ENCODE data around the gene BRINP1. TPM values are rescaled to one million over a fixed set of nuclear protein-coding genes. Genes with fewer than 3 reads are reported as not detected.

BRINP1 gene
- total RNA-seq, 1 donor from 2014 or later = 14.0 TPM

DNA sequence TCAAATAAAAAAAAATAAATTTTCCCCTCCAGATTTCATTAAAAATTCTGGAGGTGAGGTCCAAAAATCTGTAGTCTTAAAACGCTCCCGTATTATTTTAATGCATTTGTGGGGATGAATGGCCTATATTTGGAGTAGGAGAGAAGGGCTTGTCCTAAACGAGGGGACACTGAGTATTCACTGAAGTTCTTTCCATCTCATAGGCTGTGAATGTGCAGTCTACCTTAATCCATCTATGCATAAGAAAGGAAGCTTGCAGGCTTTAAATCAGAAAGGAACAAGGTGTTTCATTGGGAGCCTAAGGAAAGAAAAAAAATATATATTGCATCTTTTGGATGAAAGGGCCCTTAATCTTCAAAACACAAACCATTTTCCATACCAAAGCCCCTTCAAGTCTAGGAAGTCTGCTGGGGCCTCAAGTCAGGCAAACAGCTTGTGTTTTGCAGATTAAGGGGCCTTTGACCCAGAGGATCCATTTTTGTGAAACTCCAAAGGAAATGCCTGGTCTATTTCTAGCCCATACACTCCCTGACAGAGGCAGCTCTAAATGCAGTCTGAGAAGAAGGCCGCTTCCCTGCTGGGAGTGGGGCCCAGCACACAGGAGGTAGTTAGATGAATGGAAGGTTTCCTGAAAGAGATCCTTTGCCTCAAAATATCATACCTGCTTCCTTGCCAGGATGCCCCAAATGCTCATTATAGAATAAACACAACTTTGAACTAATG lies 35.6 kb downstream of the BRINP1 start:
- Mint-ChIP-seq H3K27ac (ENCODE audit: unreplicated experiment) (no peak overlapping the region), H3K9me3 (ENCODE audit: unreplicated experiment) (peaks cover 3% of the 10 kb centered on the region), H3K4me3 (ENCODE audit: unreplicated experiment) (no peak overlapping the region), H3K36me3 (ENCODE audit: unreplicated experiment) (peaks cover 11% of the 10 kb centered on the region), H3K4me1 (ENCODE audit: low read depth, unreplicated experiment) (peaks cover 12% of the 10 kb centered on the region), H3K27me3 (ENCODE audit: unreplicated experiment) (peaks cover 3% of the 10 kb centered on the region)
- no peak for DNase-seq
- TF ChIP-seq, protein P1, sequence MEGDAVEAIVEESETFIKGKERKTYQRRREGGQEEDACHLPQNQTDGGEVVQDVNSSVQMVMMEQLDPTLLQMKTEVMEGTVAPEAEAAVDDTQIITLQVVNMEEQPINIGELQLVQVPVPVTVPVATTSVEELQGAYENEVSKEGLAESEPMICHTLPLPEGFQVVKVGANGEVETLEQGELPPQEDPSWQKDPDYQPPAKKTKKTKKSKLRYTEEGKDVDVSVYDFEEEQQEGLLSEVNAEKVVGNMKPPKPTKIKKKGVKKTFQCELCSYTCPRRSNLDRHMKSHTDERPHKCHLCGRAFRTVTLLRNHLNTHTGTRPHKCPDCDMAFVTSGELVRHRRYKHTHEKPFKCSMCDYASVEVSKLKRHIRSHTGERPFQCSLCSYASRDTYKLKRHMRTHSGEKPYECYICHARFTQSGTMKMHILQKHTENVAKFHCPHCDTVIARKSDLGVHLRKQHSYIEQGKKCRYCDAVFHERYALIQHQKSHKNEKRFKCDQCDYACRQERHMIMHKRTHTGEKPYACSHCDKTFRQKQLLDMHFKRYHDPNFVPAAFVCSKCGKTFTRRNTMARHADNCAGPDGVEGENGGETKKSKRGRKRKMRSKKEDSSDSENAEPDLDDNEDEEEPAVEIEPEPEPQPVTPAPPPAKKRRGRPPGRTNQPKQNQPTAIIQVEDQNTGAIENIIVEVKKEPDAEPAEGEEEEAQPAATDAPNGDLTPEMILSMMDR (IDR thresholded peaks at IDR 0.05; ENCODE audit: partially characterized antibody, unreplicated experiment) = no peak

DNA sequence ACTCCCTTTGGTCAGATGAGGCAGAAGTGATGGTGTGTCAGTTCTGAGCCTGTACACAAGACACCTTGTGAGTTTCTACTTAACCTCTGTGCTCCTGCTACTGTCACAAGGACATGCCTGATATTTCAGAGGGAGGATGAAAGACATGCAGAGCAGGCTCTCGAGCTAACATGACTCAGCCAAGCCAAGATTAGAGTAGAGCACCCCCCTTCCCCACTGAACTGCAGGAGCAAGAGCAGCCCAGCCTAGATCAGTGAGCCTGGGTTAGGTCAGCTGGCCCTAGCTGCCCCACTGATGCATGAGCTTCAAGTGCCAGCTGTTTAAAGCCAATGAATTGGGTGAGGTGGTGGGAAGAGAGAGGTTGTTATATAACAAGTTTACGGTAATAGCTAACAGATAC lies 36.7 kb downstream of the BRINP1 start:
- TF ChIP-seq, protein P1 (IDR thresholded peaks at IDR 0.05; ENCODE audit: partially characterized antibody, unreplicated experiment) = no peak
- Mint-ChIP-seq H3K4me1 (ENCODE audit: low read depth, unreplicated experiment) (peaks cover 12% of the 10 kb centered on the region), H3K27ac (ENCODE audit: unreplicated experiment) (no peak overlapping the region), H3K9me3 (ENCODE audit: unreplicated experiment) (peaks cover 5% of the 10 kb centered on the region), H3K27me3 (ENCODE audit: unreplicated experiment) (peaks cover 3% of the 10 kb centered on the region), H3K36me3 (ENCODE audit: unreplicated experiment) (peaks cover 13% of the 10 kb centered on the region), H3K4me3 (ENCODE audit: unreplicated experiment) (no peak overlapping the region)
- DNase-seq = no peak

DNA sequence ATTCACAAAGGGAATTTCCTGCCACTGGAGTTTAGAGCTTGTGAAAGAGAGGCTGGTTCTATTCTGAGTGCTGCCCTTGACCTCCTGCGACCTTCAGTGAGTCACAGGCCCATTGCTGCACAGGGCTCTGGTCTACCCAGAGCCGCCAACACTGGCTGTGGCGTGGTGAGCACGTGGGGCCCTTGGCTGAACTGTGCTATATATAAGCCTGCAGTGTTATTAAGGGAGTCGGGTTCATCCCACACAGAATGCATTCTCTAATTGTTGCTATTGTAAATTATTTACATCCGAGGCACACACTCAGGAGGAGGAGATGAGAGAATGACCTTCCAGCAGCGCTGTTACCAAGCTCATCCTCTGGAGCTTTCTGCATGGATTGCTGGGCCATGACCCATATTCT lies 47.1 kb downstream of the BRINP1 start:
- no peaks in the 10 kb centered on the region for H3K36me3 Mint-ChIP-seq (ENCODE audit: unreplicated experiment)
- no peak for DNase-seq
- H3K27me3 Mint-ChIP-seq (ENCODE audit: unreplicated experiment) = no peaks in the 10 kb centered on the region
- H3K4me1 Mint-ChIP-seq (ENCODE audit: low read depth, unreplicated experiment) = no peaks in the 10 kb centered on the region
- H3K4me3 Mint-ChIP-seq (ENCODE audit: unreplicated experiment) = no peak overlapping the region
- TF ChIP-seq, protein P1 (IDR thresholded peaks at IDR 0.05; ENCODE audit: partially characterized antibody, unreplicated experiment) = no peak
- H3K9me3 Mint-ChIP-seq (ENCODE audit: unreplicated experiment) = no peaks in the 10 kb centered on the region
- H3K27ac Mint-ChIP-seq (ENCODE audit: unreplicated experiment) = no peak overlapping the region

DNA sequence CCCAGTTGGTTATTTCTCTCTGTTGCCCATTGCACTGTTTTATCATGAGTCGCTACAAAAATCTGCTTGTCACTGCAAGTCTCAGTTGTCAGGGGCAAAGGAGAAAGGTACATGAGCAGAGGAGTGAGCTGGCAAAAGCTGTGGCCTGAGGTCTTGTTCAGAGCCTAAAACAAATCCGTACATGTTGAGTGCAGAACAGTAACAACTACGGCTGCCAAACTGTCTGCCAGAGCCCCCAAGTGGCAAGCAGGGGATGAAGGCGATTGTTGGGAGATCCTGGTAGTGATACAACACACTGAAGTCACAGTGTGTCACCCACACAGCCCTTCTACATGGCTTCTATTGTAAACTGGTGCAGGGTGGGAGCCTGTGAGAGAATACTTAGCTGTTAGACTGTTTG lies 50.9 kb downstream of the BRINP1 start:
- H3K4me3 Mint-ChIP-seq (ENCODE audit: unreplicated experiment) = no peak overlapping the region
- no peak overlapping the region for H3K27ac Mint-ChIP-seq (ENCODE audit: unreplicated experiment)
- no peaks in the 10 kb centered on the region for H3K36me3 Mint-ChIP-seq (ENCODE audit: unreplicated experiment)
- no peaks in the 10 kb centered on the region for H3K27me3 Mint-ChIP-seq (ENCODE audit: unreplicated experiment)
- H3K4me1 Mint-ChIP-seq (ENCODE audit: low read depth, unreplicated experiment) = no peaks in the 10 kb centered on the region
- H3K9me3 Mint-ChIP-seq (ENCODE audit: unreplicated experiment) = no peaks in the 10 kb centered on the region
- DNase-seq = no peak
- TF ChIP-seq, protein P1 (IDR thresholded peaks at IDR 0.05; ENCODE audit: partially characterized antibody, unreplicated experiment) = no peak

DNA sequence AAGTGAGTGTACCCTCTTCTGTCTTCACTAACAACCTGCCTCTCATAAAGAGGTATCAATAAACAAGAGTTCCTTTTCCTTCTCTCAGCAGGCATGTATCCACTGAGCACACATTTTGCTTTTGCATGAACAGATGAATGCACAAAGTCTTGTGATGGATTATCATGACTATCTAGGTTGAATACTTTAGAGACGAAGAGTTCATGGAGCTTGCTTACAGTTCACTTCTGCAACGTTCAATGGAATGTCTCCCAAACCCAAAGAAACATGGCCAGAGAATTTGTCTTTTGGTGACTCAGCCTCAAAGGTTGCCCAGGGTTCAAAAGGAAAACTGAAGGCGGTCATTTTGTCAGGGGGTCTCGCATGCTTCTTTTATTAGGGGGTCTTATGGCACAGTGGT lies 55.4 kb downstream of the BRINP1 start:
- Mint-ChIP-seq H3K36me3 (ENCODE audit: unreplicated experiment) (no peaks in the 10 kb centered on the region), H3K4me1 (ENCODE audit: low read depth, unreplicated experiment) (no peaks in the 10 kb centered on the region), H3K27ac (ENCODE audit: unreplicated experiment) (no peak overlapping the region), H3K9me3 (ENCODE audit: unreplicated experiment) (no peaks in the 10 kb centered on the region), H3K27me3 (ENCODE audit: unreplicated experiment) (no peaks in the 10 kb centered on the region), H3K4me3 (ENCODE audit: unreplicated experiment) (no peak overlapping the region)
- TF ChIP-seq, protein P1 (IDR thresholded peaks at IDR 0.05; ENCODE audit: partially characterized antibody, unreplicated experiment) = no peak
- DNase-seq = no peak
